Suprapubic skin (tissue), 3 donors: ENCODE data around the gene ZNRD2.

Experiments
- POLR2AphosphoS5 ChIP-seq, 3 donors: sonication (generic); formaldehyde crosslinking; IDR thresholded peaks; one replicate each; pipeline ENCODE4 v1.6.1; 2017; ENCODE audit warnings: antibody characterized with exemption in 3 of 3
- TF ChIP-seq, protein P1 (sequence below), 2 donors: fragments of 200-600 bp in 1 of 2; fragments of 450-650 bp in 1 of 2; sonication (generic) in 1 of 2; IDR thresholded peaks; one replicate each; pipeline ENCODE4 v1.5.1; 2016 to 2019; ENCODE audit warnings: antibody characterized with exemption in 2 of 2, mild to moderate bottlenecking in 1 of 2, moderate library complexity in 1 of 2

DNA sequence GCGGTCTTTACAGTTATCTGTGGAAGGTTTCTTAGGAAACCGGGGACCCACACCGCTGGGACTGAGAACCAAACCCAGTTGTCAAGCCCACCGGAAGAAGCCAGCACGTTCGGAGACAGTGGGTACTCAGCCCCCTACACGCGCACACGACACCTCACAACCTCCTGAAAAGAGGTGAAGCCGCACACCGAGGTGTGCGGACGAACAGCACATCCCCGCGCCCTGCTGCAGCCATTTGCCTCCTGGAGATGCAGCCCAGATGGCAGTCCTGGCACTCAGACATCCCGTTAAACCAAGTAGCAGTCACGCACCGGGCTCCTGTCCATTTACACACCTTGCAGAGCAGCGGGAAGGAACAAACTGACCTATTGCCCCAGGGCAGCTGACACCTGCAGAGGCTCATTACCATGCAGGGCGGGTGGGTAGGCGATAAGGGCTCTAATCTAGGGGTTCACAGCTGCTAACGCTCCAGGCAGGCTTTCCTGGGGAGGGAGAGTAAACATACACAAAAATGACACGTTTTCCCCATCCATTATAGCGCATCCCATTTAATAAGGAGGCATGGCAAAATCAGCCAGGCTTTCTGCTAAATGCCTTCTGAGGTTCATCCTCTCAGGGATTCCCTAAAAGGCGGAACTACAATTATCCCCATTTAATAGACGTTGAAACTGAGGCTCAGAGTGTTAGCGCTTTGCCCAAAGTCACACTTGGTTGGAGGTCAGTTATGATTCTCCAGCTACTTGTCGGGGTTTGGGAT lies 4.7 kb downstream of the ZNRD2 start:
- TF ChIP-seq, protein P1, sequence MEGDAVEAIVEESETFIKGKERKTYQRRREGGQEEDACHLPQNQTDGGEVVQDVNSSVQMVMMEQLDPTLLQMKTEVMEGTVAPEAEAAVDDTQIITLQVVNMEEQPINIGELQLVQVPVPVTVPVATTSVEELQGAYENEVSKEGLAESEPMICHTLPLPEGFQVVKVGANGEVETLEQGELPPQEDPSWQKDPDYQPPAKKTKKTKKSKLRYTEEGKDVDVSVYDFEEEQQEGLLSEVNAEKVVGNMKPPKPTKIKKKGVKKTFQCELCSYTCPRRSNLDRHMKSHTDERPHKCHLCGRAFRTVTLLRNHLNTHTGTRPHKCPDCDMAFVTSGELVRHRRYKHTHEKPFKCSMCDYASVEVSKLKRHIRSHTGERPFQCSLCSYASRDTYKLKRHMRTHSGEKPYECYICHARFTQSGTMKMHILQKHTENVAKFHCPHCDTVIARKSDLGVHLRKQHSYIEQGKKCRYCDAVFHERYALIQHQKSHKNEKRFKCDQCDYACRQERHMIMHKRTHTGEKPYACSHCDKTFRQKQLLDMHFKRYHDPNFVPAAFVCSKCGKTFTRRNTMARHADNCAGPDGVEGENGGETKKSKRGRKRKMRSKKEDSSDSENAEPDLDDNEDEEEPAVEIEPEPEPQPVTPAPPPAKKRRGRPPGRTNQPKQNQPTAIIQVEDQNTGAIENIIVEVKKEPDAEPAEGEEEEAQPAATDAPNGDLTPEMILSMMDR (IDR thresholded peaks at IDR 0.05), result no peak
- no peak for TF ChIP-seq POLR2AphosphoS5 (IDR thresholded peaks at IDR 0.05)
